Body of pancreas (tissue), 4 donors: ENCODE data around the gene CSN2.

ENCODE experiments used
- CTCF ChIP-seq, 7 experiments: fragments of 450-650 bp in 4 of 7; fragments of 200-600 bp in 3 of 7; sonication (generic) in 3 of 7; IDR thresholded peaks; one replicate each; pipeline ENCODE4 v1.5.1; 2016 to 2019; ENCODE audit warnings: antibody characterized with exemption in 7 of 7
- POLR2A ChIP-seq, 3 donors: fragments of 450-650 bp; IDR thresholded peaks; one replicate each; pipeline ENCODE4 v1.6.1; 2016; ENCODE audit warnings: antibody characterized with exemption in 3 of 3, mild to moderate bottlenecking in 2 of 3

- TF ChIP-seq CTCF (IDR thresholded peaks at IDR 0.05) (no peak), POLR2A (IDR thresholded peaks at IDR 0.05) (no peak)
Observed at GRCh38 chr4:69977582-69977981, 12.1 kb upstream of the CSN2 start.
